HG02970 (cell line): ENCODE measurements around the gene EPB41L4B.

Experiments used
- ATAC-seq: cut with Tn5 transposase; IDR thresholded peaks from one replicate; pipeline ENCODE4 v1.9.1; 2021; ENCODE audit warnings: mild to moderate bottlenecking, moderate library complexity, moderate number of reproducible peaks; ENCODE audit not compliant: unreplicated experiment, low FRiP score

Gene EPB41L4B

GRCh38 chr9:109212768-109213167 lies 108.1 kb downstream of the EPB41L4B start:
- ATAC-seq, result no peak

GRCh38 chr9:109206670-109207069 lies 114.2 kb downstream of the EPB41L4B start:
- ATAC-seq, result no peak

DNA sequence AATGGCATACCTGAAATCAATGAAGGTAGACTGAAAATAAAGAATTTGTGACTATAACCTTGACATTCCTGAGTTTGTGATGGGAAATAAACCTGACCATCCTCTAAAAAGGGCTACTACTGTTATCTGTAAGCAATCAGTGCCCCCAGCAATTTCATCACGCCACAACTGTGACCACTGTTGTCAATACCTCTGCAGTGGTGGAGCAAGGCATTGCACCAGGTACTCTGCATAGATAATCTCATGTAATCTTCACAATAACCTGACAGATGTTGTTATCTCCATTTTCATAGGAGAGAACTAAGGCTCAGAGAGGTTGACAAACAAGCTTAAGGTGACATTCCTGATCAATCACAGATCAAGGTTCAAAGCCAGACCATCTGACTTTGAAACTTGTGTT lies 115.3 kb downstream of the EPB41L4B start:
- no peak for ATAC-seq

DNA sequence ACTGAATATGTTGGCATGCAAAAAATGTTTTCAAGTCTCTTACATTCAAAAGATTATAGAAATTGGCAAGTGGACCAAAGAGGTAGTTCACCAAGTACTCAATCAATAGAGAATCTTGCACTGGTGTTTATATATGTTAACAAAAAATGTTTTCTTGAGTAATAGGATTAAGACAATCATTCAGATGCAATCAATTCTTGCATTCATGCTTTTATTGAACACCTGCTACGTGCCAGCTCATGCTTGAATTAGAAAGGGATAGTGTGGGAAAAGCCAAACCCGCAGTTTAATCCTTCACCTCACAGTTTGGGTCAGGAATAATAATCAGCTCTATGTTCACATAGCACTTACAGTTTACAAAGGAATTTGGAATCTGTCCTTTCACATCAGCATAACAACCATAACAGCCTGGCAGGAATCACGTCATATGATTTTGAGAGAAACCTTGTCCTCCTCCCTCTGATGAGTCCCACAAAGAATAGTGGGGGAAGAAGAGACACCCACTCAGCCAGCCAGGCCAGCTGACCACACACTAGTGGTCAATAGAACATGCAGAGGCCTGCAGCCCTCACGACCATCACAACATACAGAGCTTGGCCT lies 117.0 kb downstream of the EPB41L4B start:
- no peak for ATAC-seq

DNA sequence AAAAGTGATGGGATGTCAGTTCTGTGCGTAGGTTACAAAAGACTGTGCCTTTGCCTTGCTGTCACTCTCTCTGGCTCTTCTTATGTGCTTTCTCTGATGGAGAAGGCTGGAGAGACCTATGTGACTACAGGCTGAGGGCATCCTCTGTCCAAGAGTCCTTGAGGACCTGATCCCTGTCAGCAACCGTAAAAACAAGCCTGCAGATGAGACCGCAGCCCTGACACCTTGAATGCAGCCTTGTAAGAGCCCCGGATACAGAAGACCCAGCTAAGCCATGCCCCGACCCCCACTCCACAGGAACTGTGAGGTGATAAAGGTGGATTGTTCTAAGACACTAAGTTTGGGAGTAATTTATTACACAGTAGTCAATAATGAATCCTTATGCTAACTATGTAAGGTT lies 121.2 kb downstream of the EPB41L4B start:
- ATAC-seq, result no peak

- ATAC-seq, result no peak
Observed at GRCh38 chr9:109198736-109199382, 122.0 kb downstream of the EPB41L4B start.

DNA sequence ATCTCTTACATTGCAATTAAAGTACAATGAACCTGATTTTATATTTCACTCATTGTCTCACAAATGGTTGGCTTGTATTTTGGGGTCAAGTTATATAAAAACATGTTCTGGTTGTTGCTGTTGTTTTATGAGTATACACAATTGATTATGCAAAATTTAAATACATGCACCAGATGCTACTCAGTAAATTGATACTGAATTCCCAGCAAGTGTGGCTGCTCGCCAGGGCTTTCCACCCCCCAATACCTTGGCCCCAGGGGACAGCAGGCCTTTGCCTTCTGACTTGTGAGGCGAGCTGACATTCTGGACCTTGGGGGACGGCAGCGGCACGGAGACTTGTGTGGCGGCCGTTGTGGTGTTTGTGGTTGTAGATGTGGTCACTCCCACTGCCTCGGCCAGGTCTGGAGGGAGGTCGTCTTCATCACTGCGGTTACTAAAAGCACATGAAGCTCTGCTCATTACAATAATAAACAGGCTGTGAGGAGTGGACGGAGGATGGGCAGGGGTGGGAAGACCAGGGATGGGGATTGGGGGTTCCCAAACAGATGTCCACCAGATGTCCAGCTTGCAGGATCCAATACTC lies 126.8 kb downstream of the EPB41L4B start:
- no peak for ATAC-seq

DNA sequence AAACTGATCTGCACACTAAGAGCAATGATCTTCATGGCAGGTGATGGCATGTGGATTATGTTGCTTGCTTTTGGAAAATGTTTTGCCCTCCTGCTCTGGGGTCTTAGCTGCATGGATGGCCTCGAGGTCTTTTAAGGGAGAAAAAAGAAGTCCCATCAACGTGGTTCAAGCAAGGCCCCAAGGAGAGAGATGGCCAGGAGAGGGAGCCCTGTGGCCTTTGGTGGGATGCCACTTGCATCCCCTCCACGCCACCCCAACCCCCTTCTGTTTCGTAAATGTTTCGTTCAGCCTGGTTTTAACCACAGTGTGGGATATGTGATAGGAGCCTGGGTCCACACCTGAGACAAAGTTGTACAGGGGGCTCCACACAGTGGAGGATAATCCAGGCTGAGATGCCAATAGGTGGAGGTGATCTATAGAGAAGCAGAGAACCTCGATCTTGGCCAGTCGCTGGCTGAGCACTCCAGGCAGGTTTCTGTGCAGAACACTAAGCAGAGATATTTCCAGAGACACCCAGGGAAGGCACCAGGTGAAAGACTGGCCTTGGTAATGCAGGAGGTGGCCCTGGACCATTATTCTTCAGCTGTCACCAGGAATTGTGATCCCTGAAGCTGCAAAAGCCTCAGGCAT lies 128.0 kb downstream of the EPB41L4B start:
- no peak for ATAC-seq

- ATAC-seq, result no peak
Observed at GRCh38 chr9:109191746-109192145, 129.1 kb downstream of the EPB41L4B start.

- no peak for ATAC-seq
Observed at GRCh38 chr9:109190151-109190550, 130.7 kb downstream of the EPB41L4B start.

DNA sequence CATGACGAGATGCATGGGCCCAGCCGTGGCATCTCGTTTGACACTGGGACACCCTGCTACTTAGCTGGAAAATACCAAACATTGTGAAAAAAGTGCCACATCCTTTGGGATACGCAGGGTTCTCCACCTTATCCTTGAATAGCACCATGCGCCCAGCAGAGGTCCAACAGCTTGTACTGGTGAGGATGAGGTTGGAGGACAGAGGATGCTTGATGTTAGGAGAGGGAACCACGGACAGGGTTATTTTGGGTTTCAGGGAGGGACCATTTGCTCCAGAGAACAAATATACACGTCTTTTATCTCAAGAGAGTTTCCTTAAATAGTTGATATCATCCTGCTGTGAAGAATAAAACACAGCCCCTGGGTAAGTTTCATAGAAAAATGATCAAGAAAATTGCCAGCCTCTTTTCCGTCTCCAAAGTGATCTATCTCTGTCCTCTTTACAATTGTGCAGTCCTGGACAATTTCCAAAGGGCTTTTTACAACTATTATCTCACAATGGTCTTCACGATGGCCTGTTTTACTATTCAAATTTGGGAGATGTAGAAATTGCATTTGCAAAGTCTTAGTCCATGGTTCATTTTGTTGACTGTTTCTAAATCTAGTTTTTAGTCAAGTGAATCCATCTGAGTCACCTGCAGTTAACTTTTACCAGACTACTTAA lies 133.9 kb downstream of the EPB41L4B start:
- no peak for ATAC-seq

DNA sequence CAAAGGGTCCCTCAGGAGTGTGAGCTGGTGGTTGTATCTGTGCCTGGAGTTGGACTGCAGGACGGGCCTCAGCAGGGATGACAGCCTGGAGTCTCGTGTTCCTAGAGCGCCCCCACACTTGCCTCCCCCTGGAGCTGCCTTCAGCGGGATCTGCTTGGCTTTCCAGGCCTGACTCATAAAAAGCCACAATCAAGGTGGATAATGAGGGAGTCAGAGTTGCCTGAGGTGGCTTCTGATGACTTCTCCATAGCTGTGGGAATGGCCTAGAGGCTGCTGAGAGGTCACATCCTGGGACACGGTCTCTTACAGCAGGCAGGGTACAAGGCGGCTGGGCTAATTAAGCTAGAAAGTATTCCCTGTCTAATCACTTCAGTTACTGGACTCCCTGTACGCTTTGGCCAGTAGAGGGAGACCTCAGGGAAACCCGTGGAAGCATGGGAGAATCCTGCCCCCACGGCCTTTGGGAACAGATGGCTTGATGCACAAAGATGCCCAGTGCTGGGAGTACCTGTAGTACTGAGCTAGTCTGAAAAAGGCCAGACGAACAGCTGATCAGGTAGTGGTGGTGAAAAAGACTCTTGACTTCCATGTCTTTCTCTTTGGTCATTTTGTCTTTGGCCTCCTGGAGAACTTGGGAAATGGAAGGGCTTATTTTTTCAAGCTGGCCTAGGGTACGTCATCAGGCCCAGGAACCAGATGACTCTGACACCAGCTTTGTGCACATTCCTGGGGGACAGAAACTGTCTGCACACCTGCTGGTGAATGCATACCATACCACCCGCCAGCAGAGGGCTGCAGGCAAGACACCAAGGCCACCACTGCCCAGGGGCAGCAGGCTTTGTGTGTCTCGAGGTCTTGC lies 137.7 kb downstream of the EPB41L4B start:
- ATAC-seq, result no peak

- no peak for ATAC-seq
Observed at GRCh38 chr9:109182550-109182939, 138.3 kb downstream of the EPB41L4B start.

GRCh38 chr9:109181284-109181683 lies 139.6 kb downstream of the EPB41L4B start:
- ATAC-seq, result no peak

GRCh38 chr9:109179801-109180523 lies 140.9 kb downstream of the EPB41L4B start:
- no peak for ATAC-seq

DNA sequence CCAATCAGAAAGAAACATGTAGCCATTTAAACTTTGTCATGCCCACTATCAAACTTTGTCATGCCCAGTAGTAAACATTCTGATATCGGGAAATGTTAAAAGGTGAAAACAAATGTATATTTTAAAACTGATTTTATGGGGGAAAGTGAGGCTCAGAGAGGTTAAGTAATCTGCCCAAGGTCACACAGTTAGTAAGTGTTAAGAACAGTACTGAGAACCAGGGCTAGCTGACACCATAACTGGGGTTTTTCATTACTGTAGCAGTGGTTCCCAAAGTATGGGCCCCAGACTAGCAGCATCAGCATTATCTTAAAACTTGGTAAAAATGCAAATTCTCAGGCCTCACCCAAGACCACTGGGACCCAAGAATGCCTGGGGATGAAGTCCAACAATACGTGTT lies 143.9 kb downstream of the EPB41L4B start:
- no peak for ATAC-seq

GRCh38 chr9:109176386-109176785 lies 144.5 kb downstream of the EPB41L4B start:
- ATAC-seq, result no peak

DNA sequence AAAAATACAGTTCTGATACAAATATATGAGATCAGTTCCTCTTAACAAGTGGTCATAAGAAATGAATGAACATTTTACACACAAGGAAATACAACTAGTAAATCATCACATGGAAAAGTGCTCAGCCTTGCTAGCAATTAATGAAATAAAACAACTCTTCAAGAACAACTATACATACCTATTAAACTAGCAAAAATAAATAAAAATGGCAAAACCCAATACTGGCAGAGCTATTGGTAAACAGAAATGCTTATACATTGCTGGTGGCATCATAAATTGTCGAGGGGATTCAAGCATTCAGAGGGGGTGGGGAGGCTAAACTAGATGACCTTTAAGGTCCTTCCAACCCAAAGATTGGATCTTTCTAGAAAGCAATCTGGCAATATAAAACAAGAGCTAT lies 147.9 kb downstream of the EPB41L4B start:
- ATAC-seq, result no peak

DNA sequence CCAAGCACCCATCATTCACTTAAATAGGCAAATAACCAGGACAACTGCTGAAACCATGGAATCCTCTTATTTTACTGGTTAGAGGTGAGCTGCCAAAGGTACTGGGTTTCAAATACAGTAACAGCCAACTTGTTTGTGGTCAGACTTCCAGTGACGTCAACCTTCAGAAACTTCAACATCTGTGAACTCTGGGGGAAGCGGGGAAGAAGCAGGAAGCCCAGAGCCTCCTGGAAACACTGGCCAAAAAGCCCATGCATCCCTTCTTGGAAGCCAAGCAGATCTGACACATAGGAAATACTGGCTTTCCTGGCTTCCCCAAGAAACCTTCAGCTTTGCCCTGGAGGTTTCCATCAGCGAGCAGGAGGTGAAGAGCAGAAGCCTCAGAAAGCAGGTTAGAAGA lies 148.9 kb downstream of the EPB41L4B start:
- no peak for ATAC-seq

DNA sequence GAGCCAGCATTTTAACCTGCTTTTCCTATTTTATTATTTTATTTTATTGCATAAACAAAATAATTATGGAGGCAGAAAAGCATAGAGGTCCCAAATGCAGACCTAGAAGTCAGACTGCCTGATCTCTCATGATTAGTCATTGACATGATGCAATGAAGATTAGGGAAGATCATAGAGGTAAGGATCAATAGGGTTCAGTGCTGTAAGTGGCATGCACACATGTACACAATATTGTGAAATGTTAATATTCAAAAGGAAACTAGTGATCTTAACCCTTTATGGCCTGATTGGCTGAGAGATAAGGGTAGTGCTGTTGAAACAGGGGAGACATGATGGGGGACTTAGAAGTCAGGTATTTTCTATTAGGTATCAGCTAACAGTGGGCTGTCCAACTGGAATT lies 152.7 kb downstream of the EPB41L4B start:
- no peak for ATAC-seq
